Hematopoietic multipotent progenitor cell treated with erythropoietin and hydrocortisone succinate and interleukin-3 and kit ligand, for 8 days (in vitro differentiated cells): ENCODE results near the gene NTN4.
"Not testable (repeated sequence)": the region's sequence is repeated elsewhere in the genome, so short reads cannot be mapped to it uniquely, and the experiment has no call there.

Source experiments
- DNase-seq: peaks from one replicate; pipeline ENCODE4 v3.0.0-alpha.2; 2015

NTN4 gene

GRCh38 chr12:95742586-95742985, 48.0 kb downstream of the NTN4 start:
- DNase-seq, result no peak

- no peak for DNase-seq
Measured at GRCh38 chr12:95741635-95742034, 48.9 kb downstream of the NTN4 start.

- DNase-seq, result no peak
Measured at GRCh38 chr12:95740751-95741150, 49.8 kb downstream of the NTN4 start.

- DNase-seq, result no peak
Measured at GRCh38 chr12:95739561-95740313, 50.8 kb downstream of the NTN4 start.

- no peak for DNase-seq
Measured at GRCh38 chr12:95738024-95738611, 52.4 kb downstream of the NTN4 start.

- no peak for DNase-seq
Measured at GRCh38 chr12:95736631-95737030, 53.9 kb downstream of the NTN4 start.

- not testable (repeated sequence) for DNase-seq
Measured at GRCh38 chr12:95735728-95736127, 54.8 kb downstream of the NTN4 start.

- no peak for DNase-seq
Measured at GRCh38 chr12:95733141-95733825, 57.3 kb downstream of the NTN4 start.

GRCh38 chr12:95731519-95731958, 59.0 kb downstream of the NTN4 start:
- no peak for DNase-seq

- DNase-seq, result no peak
Measured at GRCh38 chr12:95730457-95730856, 60.1 kb downstream of the NTN4 start.

GRCh38 chr12:95726903-95727302, 63.7 kb downstream of the NTN4 start:
- no peak for DNase-seq

- DNase-seq, result no peak
Measured at GRCh38 chr12:95724767-95725166, 65.8 kb downstream of the NTN4 start.

- no peak for DNase-seq
Measured at GRCh38 chr12:95723693-95724384, 66.7 kb downstream of the NTN4 start.

- no peak for DNase-seq
Measured at GRCh38 chr12:95721320-95721719, 69.2 kb downstream of the NTN4 start.

- no peak for DNase-seq
Measured at GRCh38 chr12:95720146-95720545, 70.4 kb downstream of the NTN4 start.

- no peak for DNase-seq
Measured at GRCh38 chr12:95718772-95719171, 71.8 kb downstream of the NTN4 start.

- DNase-seq, result no peak
Measured at GRCh38 chr12:95718006-95718431, 72.5 kb downstream of the NTN4 start.

GRCh38 chr12:95717316-95717928, 73.1 kb downstream of the NTN4 start:
- DNase-seq, result no peak

GRCh38 chr12:95715177-95715576, 75.4 kb downstream of the NTN4 start:
- DNase-seq, result no peak

- no peak for DNase-seq
Measured at GRCh38 chr12:95712269-95712668, 78.3 kb downstream of the NTN4 start.

- DNase-seq, result no peak
Measured at GRCh38 chr12:95710386-95710785, 80.2 kb downstream of the NTN4 start.

- no peak for DNase-seq
Measured at GRCh38 chr12:95709152-95709551, 81.4 kb downstream of the NTN4 start.

- no peak for DNase-seq
Measured at GRCh38 chr12:95705143-95705542, 85.4 kb downstream of the NTN4 start.
